ENCODE data around the gene TMEM108.

GRCh38 chr3:133393691-133394474 is 355.7 kb downstream of the TMEM108 start:
- TF ChIP-seq CTCF (IDR thresholded peaks at IDR 0.05) (no peak), POLR2A (IDR thresholded peaks at IDR 0.05) (no peak), EP300 (IDR thresholded peaks at IDR 0.05) (no peak), POLR2AphosphoS5 (IDR thresholded peaks at IDR 0.05) (no peak)

All from suprapubic skin (tissue), 4 donors.